GM12878 (cell line): Measurements from ENCODE around the gene KDM4D. TPM values are rescaled to one million over a fixed set of nuclear protein-coding genes. Genes with fewer than 3 reads are reported as not detected.

Experiments
- ATAC-seq: fragments of 200-7000 bp; cut with Tn5 transposase; 3 replicates; pipeline ENCODE4 v1.9.1; 2020; ENCODE audit warnings: mild to moderate bottlenecking, moderate library complexity
- BruUV-seq: library from RNA; stranded (reverse); fragments of 400-500 nt; replicated peaks from 2 replicates; lab custom pipeline; 2021; lab: Mats Ljungman, UMichigan
- CTCF ChIA-PET: fragments of 300-600 bp; sonication (Branson Sonifier 250); formaldehyde crosslinking; extraction: SDS; loops from one replicate; lab custom pipeline; 2021; ENCODE audit warnings: inconsistent platforms; lab: Yijun Ruan, JAX
- POLR2A ChIA-PET: fragments of 350-600 bp; formaldehyde crosslinking; extraction: SDS; loops from one replicate; lab custom pipeline; 2021; ENCODE audit warnings: inconsistent platforms; lab: Charles Lee
- RAD21 ChIA-PET: fragments of 300-600 bp; sonication (Branson Sonifier 250); formaldehyde crosslinking; loops from one replicate; lab custom pipeline; 2023; ENCODE audit warnings: antibody characterized with exemption; ENCODE audit not compliant: unreplicated experiment; lab: Charles Lee
- SMC1A ChIA-PET: fragments of 300-600 bp; sonication (Branson Sonifier 250); formaldehyde crosslinking; loops from one replicate; lab custom pipeline; 2023; ENCODE audit not compliant: unreplicated experiment, uncharacterized antibody; lab: Charles Lee
- DNase-seq: peaks from one replicate; pipeline ENCODE4 v3.0.0-alpha.2; 2011; ENCODE audit warnings: low read depth, low spot score
- FAIRE-seq: peaks from 3 replicates; lab custom pipeline; 2011; peaks lifted over from hg19 to GRCh38; lab: Jason Lieb, UNC
- H2AFZ ChIP-seq: 2 replicates; pipeline ENCODE4 v1.6.0; 2011; ENCODE audit warnings: low read depth, low read length, control low read depth; ENCODE audit not compliant: control insufficient read depth
- H3K27ac ChIP-seq: 2 replicates; pipeline ENCODE4 v1.5.1; 2011; ENCODE audit warnings: control low read depth; ENCODE audit not compliant: control insufficient read depth, insufficient read depth
- H3K27me3 ChIP-seq, 2 experiments: replicated peaks in 1 of 2; 2 replicates each; pipeline versions ENCODE4 v1.6.0 to v1.6.1; 2011; ENCODE audit warnings: low read length in 1 of 2; ENCODE audit not compliant: control insufficient read depth in 2 of 2, insufficient read depth in 2 of 2
- H3K36me3 ChIP-seq, 2 experiments: 2 replicates each; pipeline ENCODE4 v1.5.1; 2011; ENCODE audit warnings: low read length in 1 of 2; ENCODE audit not compliant: control insufficient read depth in 2 of 2, insufficient read depth in 2 of 2
- H3K4me1 ChIP-seq: 2 replicates; pipeline ENCODE4 v1.6.1; 2011; ENCODE audit warnings: mild to moderate bottlenecking, low read length, moderate library complexity, mixed read lengths; ENCODE audit not compliant: control insufficient read depth, insufficient read depth
- H3K4me2 ChIP-seq: 2 replicates; pipeline ENCODE4 v1.6.0; 2011; ENCODE audit warnings: control low read depth; ENCODE audit not compliant: control insufficient read depth, insufficient read depth
- H3K4me3 ChIP-seq: fragments of 200-600 bp; sonication (generic); 2 replicates; pipeline ENCODE4 v1.5.1; 2016
- H3K79me2 ChIP-seq: 2 replicates; pipeline ENCODE4 v1.6.0; 2011; ENCODE audit warnings: low read length; ENCODE audit not compliant: control insufficient read depth, insufficient read depth
- H3K9ac ChIP-seq: 2 replicates; pipeline ENCODE4 v1.8.0; 2011; ENCODE audit warnings: low read length, control low read depth, mixed read lengths; ENCODE audit not compliant: control insufficient read depth, insufficient read depth
- H3K9me3 ChIP-seq: replicated peaks from 3 replicates; pipeline ENCODE4 v1.5.1; 2011; ENCODE audit warnings: mild to moderate bottlenecking, low read length; ENCODE audit not compliant: control insufficient read depth, insufficient read depth
- H4K20me1 ChIP-seq: 2 replicates; pipeline ENCODE4 v1.6.0; 2011; ENCODE audit not compliant: control insufficient read depth, insufficient read depth
- BACH1 ChIP-seq: fragments of 450-650 bp; IDR thresholded peaks from 2 replicates; pipeline ENCODE4 v1.6.1; 2017; ENCODE audit warnings: mild to moderate bottlenecking, borderline replicate concordance
- BMI1 ChIP-seq: fragments of 450-650 bp; IDR thresholded peaks from 2 replicates; pipeline ENCODE4 v1.6.1; 2016; ENCODE audit warnings: mild to moderate bottlenecking, moderate library complexity, borderline replicate concordance
- MEF2A ChIP-seq: IDR thresholded peaks from 2 replicates; pipeline ENCODE4 v1.6.1; 2011; ENCODE audit warnings: low read depth, mild to moderate bottlenecking, low read length, moderate library complexity; ENCODE audit not compliant: insufficient read depth
- NBN ChIP-seq: fragments of 450-650 bp; IDR thresholded peaks from 2 replicates; pipeline ENCODE4 v1.6.1; 2016
- NKRF ChIP-seq: fragments of 450-650 bp; conservative IDR thresholded peaks from 2 replicates; pipeline ENCODE4 v1.6.1; 2017; ENCODE audit warnings: mild to moderate bottlenecking, moderate library complexity
- PBX3 ChIP-seq: IDR thresholded peaks from 2 replicates; pipeline ENCODE4 v1.6.1; 2011; ENCODE audit warnings: mild to moderate bottlenecking, low read depth, low read length, moderate library complexity; ENCODE audit not compliant: insufficient replicate concordance
- SIN3A ChIP-seq: IDR thresholded peaks from 2 replicates; pipeline ENCODE4 v1.6.1; 2012; ENCODE audit warnings: low read depth, low read length, improper control_type of control experiment
- YBX1 ChIP-seq: fragments of 450-650 bp; IDR thresholded peaks from 2 replicates; pipeline ENCODE4 v1.6.1; 2016; ENCODE audit warnings: antibody characterized with exemption
- ZBED1 ChIP-seq: IDR thresholded peaks from 2 replicates; pipeline ENCODE4 v1.6.1; 2016; ENCODE audit warnings: borderline replicate concordance
- ZZZ3 ChIP-seq: IDR thresholded peaks from 2 replicates; pipeline ENCODE4 v1.6.1; 2011; ENCODE audit warnings: low read depth; ENCODE audit not compliant: control insufficient read depth, insufficient read length
- WGBS: methylation state at CpG from one replicate; pipeline ENCODE4 v1.1.6; 2016; ENCODE audit warnings: low lambda C conversion rate; ENCODE audit not compliant: insufficient replicate concordance, insufficient coverage; ENCODE audit errors: missing lambda C conversion rate; 5-methylcytosine and 5-hydroxymethylcytosine counted together
- in situ Hi-C: fragments of 300-500 bp; cut with MboI; formaldehyde crosslinking; loops from 9 replicates; pipeline ENCODE4 v1.14.3; 2018; ENCODE audit warnings: mixed read lengths
- intact Hi-C: fragments of 100-400 bp; cut with micrococcal nuclease; formaldehyde crosslinking; loops from one replicate; pipeline ENCODE4 v1.14.2; 2022; ENCODE audit not compliant: unreplicated experiment
- polyA plus RNA-seq, 11 experiments: library from polyadenylated mRNA; depleted of rRNA in 4 of 11; unstranded in 6 of 11; stranded (reverse) in 5 of 11; fragments of >200 nt; fragmentation: Nextera tagmentation in 4 of 11; fragmentation: Illumina TruSeq in 1 of 11; extraction: Ambion mirVana in 4 of 11; extraction: Trizol in 1 of 11; gene quantifications; 1 replicate in 1 of 11; 2 replicates in 10 of 11; pipeline versions ENCODE4 v1.2.1 to v1.2.3, GENCODE V29; 2011 to 2016; ENCODE audit warnings: inconsistent platforms in 2 of 11, missing spikeins in 2 of 11, low read depth in 1 of 11
- total RNA-seq, 4 experiments: library from RNA; depleted of rRNA in 3 of 4; stranded (reverse); fragments of >200 nt in 3 of 4; fragmentation: Illumina TruSeq in 1 of 4; extraction: Trizol in 1 of 4; gene quantifications; 2 replicates each; pipeline versions ENCODE4 v1.2.1 to v1.2.3, GENCODE V29; 2013 to 2021
- TF ChIP-seq, protein P1 (sequence below): fragments of 150-350 bp; IDR thresholded peaks from 2 replicates; pipeline ENCODE4 v1.6.1; 2016; ENCODE audit warnings: low read depth, low read length
- TF ChIP-seq, protein P2 (sequence below): fragments of 450-650 bp; IDR thresholded peaks from 2 replicates; pipeline ENCODE4 v1.6.1; 2016; ENCODE audit warnings: mild to moderate bottlenecking, moderate library complexity, borderline replicate concordance

Gene KDM4D
- total and polyA plus RNA-seq, 10 of the 15 experiments (the other 5 are each of a cell fraction or from before 2014, with no cell fraction given): 0.63 to 2.6 (median 1.3) TPM

- in situ Hi-C loops (no loop called here), intact Hi-C loops (no loop called here)
- FAIRE-seq: no peak
- Histone ChIP-seq H3K79me2 (no peaks in the 10 kb centered on the region), H3K27ac (no peak overlapping the region), H3K9me3 (no peaks in the 10 kb centered on the region; the same call in 1 of the 3 replicates), H2AFZ (no peak overlapping the region), H3K4me1 (no peaks in the 10 kb centered on the region), H3K4me2 (no peak overlapping the region), H3K9ac (no peak overlapping the region), H3K4me3 (no peak overlapping the region), H3K27me3 (no peaks in the 10 kb centered on the region; a peak in 1 of 4 replicates), H3K36me3 (no peaks in the 10 kb centered on the region), H4K20me1 (no peaks in the 10 kb centered on the region)
- ChIA-PET CTCF (interaction anchor here (1.0 kb wide), 1 partner anchor 40 kb away, joined by 3 read pairs; no protein-coding TSS in a partner anchor), POLR2A (no interaction called here), RAD21 (no interaction called here), SMC1A (interaction anchor here (0.6 to 1.2 kb wide), 2 partner anchors 141 to 619 kb away, joined by 3 to 4 read pairs; no protein-coding TSS in a partner anchor)
- BruUV-seq: no TSS peak
- DNase-seq: no peak
- no peak for ATAC-seq
- 0% methylated on average over 1 of the region's 1 CpG for WGBS
- no peak for TF ChIP-seq BMI1
- no peak for TF ChIP-seq NKRF
- TF ChIP-seq ZZZ3: no peak
- TF ChIP-seq SIN3A: no peak
- TF ChIP-seq, protein P1, sequence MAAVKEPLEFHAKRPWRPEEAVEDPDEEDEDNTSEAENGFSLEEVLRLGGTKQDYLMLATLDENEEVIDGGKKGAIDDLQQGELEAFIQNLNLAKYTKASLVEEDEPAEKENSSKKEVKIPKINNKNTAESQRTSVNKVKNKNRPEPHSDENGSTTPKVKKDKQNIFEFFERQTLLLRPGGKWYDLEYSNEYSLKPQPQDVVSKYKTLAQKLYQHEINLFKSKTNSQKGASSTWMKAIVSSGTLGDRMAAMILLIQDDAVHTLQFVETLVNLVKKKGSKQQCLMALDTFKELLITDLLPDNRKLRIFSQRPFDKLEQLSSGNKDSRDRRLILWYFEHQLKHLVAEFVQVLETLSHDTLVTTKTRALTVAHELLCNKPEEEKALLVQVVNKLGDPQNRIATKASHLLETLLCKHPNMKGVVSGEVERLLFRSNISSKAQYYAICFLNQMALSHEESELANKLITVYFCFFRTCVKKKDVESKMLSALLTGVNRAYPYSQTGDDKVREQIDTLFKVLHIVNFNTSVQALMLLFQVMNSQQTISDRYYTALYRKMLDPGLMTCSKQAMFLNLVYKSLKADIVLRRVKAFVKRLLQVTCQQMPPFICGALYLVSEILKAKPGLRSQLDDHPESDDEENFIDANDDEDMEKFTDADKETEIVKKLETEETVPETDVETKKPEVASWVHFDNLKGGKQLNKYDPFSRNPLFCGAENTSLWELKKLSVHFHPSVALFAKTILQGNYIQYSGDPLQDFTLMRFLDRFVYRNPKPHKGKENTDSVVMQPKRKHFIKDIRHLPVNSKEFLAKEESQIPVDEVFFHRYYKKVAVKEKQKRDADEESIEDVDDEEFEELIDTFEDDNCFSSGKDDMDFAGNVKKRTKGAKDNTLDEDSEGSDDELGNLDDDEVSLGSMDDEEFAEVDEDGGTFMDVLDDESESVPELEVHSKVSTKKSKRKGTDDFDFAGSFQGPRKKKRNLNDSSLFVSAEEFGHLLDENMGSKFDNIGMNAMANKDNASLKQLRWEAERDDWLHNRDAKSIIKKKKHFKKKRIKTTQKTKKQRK: no peak
- TF ChIP-seq PBX3: no peak
- TF ChIP-seq, protein P2, sequence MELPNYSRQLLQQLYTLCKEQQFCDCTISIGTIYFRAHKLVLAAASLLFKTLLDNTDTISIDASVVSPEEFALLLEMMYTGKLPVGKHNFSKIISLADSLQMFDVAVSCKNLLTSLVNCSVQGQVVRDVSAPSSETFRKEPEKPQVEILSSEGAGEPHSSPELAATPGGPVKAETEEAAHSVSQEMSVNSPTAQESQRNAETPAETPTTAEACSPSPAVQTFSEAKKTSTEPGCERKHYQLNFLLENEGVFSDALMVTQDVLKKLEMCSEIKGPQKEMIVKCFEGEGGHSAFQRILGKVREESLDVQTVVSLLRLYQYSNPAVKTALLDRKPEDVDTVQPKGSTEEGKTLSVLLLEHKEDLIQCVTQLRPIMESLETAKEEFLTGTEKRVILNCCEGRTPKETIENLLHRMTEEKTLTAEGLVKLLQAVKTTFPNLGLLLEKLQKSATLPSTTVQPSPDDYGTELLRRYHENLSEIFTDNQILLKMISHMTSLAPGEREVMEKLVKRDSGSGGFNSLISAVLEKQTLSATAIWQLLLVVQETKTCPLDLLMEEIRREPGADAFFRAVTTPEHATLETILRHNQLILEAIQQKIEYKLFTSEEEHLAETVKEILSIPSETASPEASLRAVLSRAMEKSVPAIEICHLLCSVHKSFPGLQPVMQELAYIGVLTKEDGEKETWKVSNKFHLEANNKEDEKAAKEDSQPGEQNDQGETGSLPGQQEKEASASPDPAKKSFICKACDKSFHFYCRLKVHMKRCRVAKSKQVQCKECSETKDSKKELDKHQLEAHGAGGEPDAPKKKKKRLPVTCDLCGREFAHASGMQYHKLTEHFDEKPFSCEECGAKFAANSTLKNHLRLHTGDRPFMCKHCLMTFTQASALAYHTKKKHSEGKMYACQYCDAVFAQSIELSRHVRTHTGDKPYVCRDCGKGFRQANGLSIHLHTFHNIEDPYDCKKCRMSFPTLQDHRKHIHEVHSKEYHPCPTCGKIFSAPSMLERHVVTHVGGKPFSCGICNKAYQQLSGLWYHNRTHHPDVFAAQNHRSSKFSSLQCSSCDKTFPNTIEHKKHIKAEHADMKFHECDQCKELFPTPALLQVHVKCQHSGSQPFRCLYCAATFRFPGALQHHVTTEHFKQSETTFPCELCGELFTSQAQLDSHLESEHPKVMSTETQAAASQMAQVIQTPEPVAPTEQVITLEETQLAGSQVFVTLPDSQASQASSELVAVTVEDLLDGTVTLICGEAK: no peak
- no peak for TF ChIP-seq MEF2A
- no peak for TF ChIP-seq NBN
- no peak for TF ChIP-seq ZBED1
- no peak for TF ChIP-seq YBX1
- no peak for TF ChIP-seq BACH1
These were observed 45.2 kb upstream of the KDM4D start for GRCh38 chr11:94928117-94928990.
